WI38 (cell line): Measurements from ENCODE around the gene HOATZ.

Source experiments
- H3K4me3 ChIP-seq: 2 replicates; pipeline ENCODE4 v1.5.1; 2011; ENCODE audit warnings: low read depth, mild to moderate bottlenecking, control low read depth, low read length
- TF ChIP-seq, protein P1 (sequence below): IDR thresholded peaks from 2 replicates; pipeline ENCODE4 v1.5.1; 2012; ENCODE audit warnings: low read depth, mild to moderate bottlenecking, control low read depth, low read length

The HOATZ gene

DNA sequence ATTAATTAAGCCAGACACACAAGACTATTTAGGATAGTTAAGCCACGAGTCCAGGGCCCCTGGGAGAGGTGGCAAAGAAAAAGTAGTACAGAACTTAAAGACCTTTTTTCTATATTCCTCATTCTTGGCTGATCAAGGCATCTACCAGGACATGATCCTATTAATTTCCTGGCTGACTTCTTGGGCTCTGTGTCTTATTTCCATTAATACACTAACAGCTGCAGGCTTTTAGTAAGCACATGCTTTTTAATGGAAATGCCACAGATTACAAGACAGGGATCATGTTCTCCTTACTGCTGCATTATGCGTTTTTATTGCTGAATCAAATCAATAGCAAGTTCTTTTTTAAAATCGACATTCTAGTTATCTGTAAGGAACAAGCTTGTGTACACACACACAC, 37.6 kb upstream of the HOATZ start:
- no peak overlapping the region for H3K4me3 ChIP-seq
- TF ChIP-seq, protein P1, sequence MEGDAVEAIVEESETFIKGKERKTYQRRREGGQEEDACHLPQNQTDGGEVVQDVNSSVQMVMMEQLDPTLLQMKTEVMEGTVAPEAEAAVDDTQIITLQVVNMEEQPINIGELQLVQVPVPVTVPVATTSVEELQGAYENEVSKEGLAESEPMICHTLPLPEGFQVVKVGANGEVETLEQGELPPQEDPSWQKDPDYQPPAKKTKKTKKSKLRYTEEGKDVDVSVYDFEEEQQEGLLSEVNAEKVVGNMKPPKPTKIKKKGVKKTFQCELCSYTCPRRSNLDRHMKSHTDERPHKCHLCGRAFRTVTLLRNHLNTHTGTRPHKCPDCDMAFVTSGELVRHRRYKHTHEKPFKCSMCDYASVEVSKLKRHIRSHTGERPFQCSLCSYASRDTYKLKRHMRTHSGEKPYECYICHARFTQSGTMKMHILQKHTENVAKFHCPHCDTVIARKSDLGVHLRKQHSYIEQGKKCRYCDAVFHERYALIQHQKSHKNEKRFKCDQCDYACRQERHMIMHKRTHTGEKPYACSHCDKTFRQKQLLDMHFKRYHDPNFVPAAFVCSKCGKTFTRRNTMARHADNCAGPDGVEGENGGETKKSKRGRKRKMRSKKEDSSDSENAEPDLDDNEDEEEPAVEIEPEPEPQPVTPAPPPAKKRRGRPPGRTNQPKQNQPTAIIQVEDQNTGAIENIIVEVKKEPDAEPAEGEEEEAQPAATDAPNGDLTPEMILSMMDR = no peak

DNA sequence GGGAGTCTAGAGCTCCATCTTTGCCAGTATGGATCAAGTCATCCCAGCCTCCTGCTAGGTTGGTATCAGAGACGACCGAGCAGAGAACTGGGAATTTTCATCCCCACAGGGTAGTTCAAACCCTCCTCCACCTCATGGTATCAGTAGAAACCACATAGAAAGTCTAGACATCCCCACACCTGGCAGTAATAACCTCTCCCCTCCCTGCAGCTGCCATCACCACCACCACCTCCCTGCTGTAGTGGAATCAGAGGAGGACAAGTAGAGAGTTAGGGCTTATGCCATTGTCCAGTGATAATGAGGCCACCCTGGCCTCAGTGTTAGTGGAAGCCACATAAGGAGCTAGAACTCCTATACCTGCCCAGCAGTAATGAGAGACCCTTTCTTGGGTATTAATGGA, 36.7 kb upstream of the HOATZ start:
- TF ChIP-seq, protein P1 = no peak
- no peak overlapping the region for H3K4me3 ChIP-seq

DNA sequence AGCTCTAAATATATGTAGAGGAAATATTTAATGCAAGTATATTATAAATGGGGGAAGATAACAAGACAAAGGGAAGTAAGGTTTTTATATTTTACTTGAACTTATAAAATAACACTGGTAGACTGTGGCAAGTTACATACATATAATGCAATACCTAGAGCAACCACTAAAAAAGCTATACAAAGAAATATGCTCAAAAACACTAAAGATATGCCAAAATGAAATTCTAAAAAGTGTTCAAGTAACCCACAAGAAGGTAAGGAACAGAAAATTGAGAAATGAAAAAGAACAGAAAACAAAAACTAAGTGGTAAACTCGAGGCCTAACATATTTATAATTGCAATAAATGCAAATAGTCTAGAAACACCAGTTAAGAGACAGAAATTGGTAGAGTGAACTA, 34.9 kb upstream of the HOATZ start:
- TF ChIP-seq, protein P1 = no peak
- H3K4me3 ChIP-seq = no peak overlapping the region

DNA sequence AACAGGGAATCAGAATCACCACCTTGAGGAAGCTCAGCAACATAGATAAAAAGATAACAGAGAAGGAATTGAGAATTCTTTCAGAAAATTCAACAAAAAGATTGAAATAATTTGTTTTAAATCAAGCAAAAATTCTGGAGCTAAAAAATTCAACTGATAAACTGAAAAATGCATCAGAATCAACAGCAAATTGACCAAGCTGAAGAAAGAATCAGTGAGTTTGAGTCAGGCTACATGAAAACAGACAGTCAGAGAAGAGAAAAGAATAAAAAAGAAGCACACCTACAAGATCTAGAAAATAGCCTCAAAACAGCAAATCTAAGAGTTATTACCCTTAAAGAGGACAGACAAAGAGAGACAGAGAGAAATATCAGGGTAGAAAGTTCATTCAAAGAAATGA, 31.1 kb upstream of the HOATZ start:
- TF ChIP-seq, protein P1 = no peak
- H3K4me3 ChIP-seq = no peak overlapping the region

GRCh38 chr11:111490496-111490895, 24.1 kb upstream of the HOATZ start:
- no peak overlapping the region for H3K4me3 ChIP-seq
- TF ChIP-seq, protein P1 = no peak

DNA sequence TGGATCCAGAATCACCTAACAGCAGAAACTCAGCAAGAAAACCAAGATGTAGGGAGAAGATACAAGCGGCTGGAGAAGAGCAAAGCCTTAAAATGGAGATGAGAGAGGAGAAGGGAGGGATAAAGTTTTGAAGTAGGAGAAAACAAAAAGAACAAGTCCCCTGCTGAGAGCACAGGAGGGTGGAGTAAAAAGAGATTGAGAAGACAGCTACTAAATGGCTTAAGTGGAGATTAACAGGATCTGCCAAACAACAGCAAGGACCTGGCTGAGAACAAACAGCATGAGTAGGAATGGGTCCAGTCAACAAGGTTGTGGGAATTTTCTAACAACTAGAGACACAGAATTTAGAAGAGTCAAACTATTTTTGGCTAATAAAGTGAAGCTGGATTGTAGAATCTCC, 20.5 kb upstream of the HOATZ start:
- H3K4me3 ChIP-seq = no peak overlapping the region
- TF ChIP-seq, protein P1 = no peak

- H3K4me3 ChIP-seq = no peak overlapping the region
- TF ChIP-seq, protein P1 = no peak
Observed at GRCh38 chr11:111499483-111499882, 15.1 kb upstream of the HOATZ start.
